HEK293 (cell line): Measurements from ENCODE around the gene FGF12.
"Not testable (repeated sequence)": the region's sequence is repeated elsewhere in the genome, so short reads cannot be mapped to it uniquely, and the experiment has no call there.

Source experiments
- CTCF ChIA-PET: fragments of 350-600 bp; formaldehyde crosslinking; extraction: SDS; loops from one replicate; lab custom pipeline; 2021; ENCODE audit warnings: antibody characterized with exemption; lab: Yijun Ruan, JAX
- POLR2A ChIA-PET: fragments of 300-600 bp; formaldehyde crosslinking; extraction: SDS; loops from one replicate; lab custom pipeline; 2020; ENCODE audit warnings: antibody characterized with exemption, inconsistent platforms; lab: Yijun Ruan, JAX
- H3K27ac ChIP-seq: fragments of 200-500 bp; sonication (Bioruptor generic); 2 replicates; pipeline ENCODE4 v1.5.1; 2014; ENCODE audit warnings: low read depth, low read length, control low read depth, inconsistent platforms; ENCODE audit errors: extremely low read depth
- H3K36me3 ChIP-seq, 2 experiments: fragments of 200-500 bp in 1 of 2; sonication (Bioruptor generic) in 1 of 2; 1 replicate in 1 of 2; 2 replicates in 1 of 2; pipeline ENCODE4 v1.5.1; 2014 to 2017; ENCODE audit warnings: inconsistent platforms in 2 of 2, low read length in 2 of 2; ENCODE audit not compliant: control insufficient read depth in 2 of 2, insufficient read depth in 1 of 2
- H3K4me1 ChIP-seq: fragments of 200-500 bp; sonication (Bioruptor generic); 2 replicates; pipeline ENCODE4 v1.5.1; 2014; ENCODE audit warnings: mild to moderate bottlenecking, low read length, inconsistent platforms; ENCODE audit not compliant: control insufficient read depth, insufficient read depth
- H3K4me3 ChIP-seq: 2 replicates; pipeline ENCODE4 v1.5.1; 2011; ENCODE audit warnings: low read depth, mild to moderate bottlenecking, control low read depth, low read length, moderate library complexity
- H3K9me3 ChIP-seq: fragments of 200-500 bp; sonication (Bioruptor generic); 2 replicates; pipeline ENCODE4 v1.5.1; 2014; ENCODE audit warnings: low read depth, low read length, inconsistent platforms; ENCODE audit not compliant: control insufficient read depth, insufficient read depth
- GLIS1 ChIP-seq: fragments of 450-650 bp; formaldehyde crosslinking; IDR thresholded peaks from 2 replicates; pipeline ENCODE4 v1.5.1; 2016; ENCODE audit warnings: missing biosample characterization, missing genetic modification characterization
- KLF8 ChIP-seq: fragments of 450-650 bp; formaldehyde crosslinking; IDR thresholded peaks from 2 replicates; pipeline ENCODE4 v1.5.1; 2016; ENCODE audit warnings: missing biosample characterization, missing genetic modification characterization
- SP2 ChIP-seq: fragments of 450-650 bp; formaldehyde crosslinking; IDR thresholded peaks from 2 replicates; pipeline ENCODE4 v1.5.1; 2016; ENCODE audit warnings: missing biosample characterization, missing genetic modification characterization
- ZIC2 ChIP-seq: fragments of 450-650 bp; formaldehyde crosslinking; IDR thresholded peaks from 2 replicates; pipeline ENCODE4 v1.5.1; 2016; ENCODE audit warnings: missing biosample characterization, missing genetic modification characterization
- ZNF155 ChIP-seq: fragments of 450-650 bp; formaldehyde crosslinking; IDR thresholded peaks from 2 replicates; pipeline ENCODE4 v1.5.1; 2016; ENCODE audit warnings: missing biosample characterization, missing genetic modification characterization
- ZNF274 ChIP-seq, 2 experiments: fragments of 200-500 bp in 1 of 2; fragments of 450-650 bp in 1 of 2; sonication (Bioruptor generic) in 1 of 2; formaldehyde crosslinking in 1 of 2; IDR thresholded peaks; 2 replicates each; pipeline versions ENCODE4 v1.5.1 to v1.6.1; 2014 to 2016; ENCODE audit warnings: borderline replicate concordance in 1 of 2, inconsistent platforms in 1 of 2, low read length in 1 of 2, missing biosample characterization in 1 of 2, missing genetic modification characterization in 1 of 2
- ZNF335 ChIP-seq: fragments of 450-650 bp; formaldehyde crosslinking; conservative IDR thresholded peaks from 2 replicates; pipeline ENCODE4 v1.5.1; 2016; ENCODE audit warnings: missing biosample characterization, missing genetic modification characterization
- ZNF571 ChIP-seq: fragments of 450-650 bp; formaldehyde crosslinking; IDR thresholded peaks from 2 replicates; pipeline ENCODE4 v1.5.0; 2017; ENCODE audit warnings: missing biosample characterization, missing genetic modification characterization
- ZNF596 ChIP-seq: fragments of 450-650 bp; IDR thresholded peaks from 2 replicates; pipeline ENCODE4 v1.5.0; 2018; ENCODE audit warnings: missing biosample characterization, mild to moderate bottlenecking, missing genetic modification characterization, moderate library complexity
- ZNF623 ChIP-seq: fragments of 450-650 bp; formaldehyde crosslinking; IDR thresholded peaks from 2 replicates; pipeline ENCODE4 v1.5.1; 2016; ENCODE audit warnings: missing biosample characterization, missing genetic modification characterization
- ZNF660 ChIP-seq: fragments of 450-650 bp; IDR thresholded peaks from 2 replicates; pipeline ENCODE4 v1.5.1; 2018; ENCODE audit warnings: missing biosample characterization, mild to moderate bottlenecking, missing genetic modification characterization
- ZNF707 ChIP-seq: fragments of 450-650 bp; formaldehyde crosslinking; IDR thresholded peaks from 2 replicates; pipeline ENCODE4 v1.5.1; 2016; ENCODE audit warnings: missing biosample characterization, missing genetic modification characterization
- TF ChIP-seq, protein P1 (sequence below): fragments of 450-650 bp; formaldehyde crosslinking; IDR thresholded peaks from 2 replicates; pipeline ENCODE4 v1.5.1; 2016; ENCODE audit warnings: missing biosample characterization, missing genetic modification characterization, low read depth
- TF ChIP-seq, protein P2 (sequence below): fragments of 450-650 bp; formaldehyde crosslinking; IDR thresholded peaks from 2 replicates; pipeline ENCODE4 v1.5.1; 2016; ENCODE audit warnings: missing biosample characterization, missing genetic modification characterization
- TF ChIP-seq, protein P3 (sequence below): fragments of 450-650 bp; IDR thresholded peaks from 2 replicates; pipeline ENCODE4 v1.5.1; 2018; ENCODE audit warnings: missing biosample characterization, mild to moderate bottlenecking, missing genetic modification characterization
- TF ChIP-seq, protein P4 (sequence below): fragments of 450-650 bp; formaldehyde crosslinking; IDR thresholded peaks from 2 replicates; pipeline ENCODE4 v1.5.1; 2016; ENCODE audit warnings: missing biosample characterization, missing genetic modification characterization

FGF12 gene

DNA sequence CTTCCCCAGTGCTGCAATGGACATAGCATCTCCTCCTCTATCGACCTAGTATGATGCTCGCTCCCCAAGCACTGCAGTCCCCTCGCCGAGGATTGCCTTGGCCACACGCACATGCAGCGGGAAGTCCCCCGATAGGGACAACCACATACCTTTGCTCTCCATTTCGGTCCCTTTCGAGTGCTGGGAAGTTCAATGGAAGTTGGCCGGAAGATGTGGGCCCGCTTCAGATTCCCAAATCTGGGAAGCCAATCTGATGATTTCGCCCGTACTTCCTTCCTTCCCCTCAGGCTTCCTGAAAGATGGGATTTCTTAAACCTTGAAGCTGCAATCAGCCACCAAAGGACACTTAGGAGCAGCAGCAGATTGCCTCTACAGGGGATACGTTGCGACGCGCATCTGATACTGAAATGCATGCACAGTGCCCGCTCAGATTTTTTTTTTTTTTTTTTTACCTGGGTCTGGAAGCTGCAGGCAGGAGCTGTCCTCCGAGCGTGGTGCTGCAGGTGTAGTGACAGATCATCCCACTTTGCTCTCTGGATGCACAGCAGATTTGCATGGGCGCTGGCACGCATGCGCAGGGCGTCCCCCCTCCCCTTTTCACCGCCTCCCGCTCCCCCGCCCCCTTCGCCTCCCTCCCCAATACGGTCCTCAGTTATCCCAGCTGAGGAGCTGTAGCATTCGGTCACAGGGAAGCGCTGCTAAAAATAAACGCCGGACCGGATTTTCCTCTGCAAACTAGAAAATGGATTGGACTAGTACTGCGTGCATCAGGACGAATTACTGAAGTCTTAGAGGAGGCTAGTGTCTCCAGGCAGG, at the start of gene FGF12 (continued):
- TF ChIP-seq, protein P1, sequence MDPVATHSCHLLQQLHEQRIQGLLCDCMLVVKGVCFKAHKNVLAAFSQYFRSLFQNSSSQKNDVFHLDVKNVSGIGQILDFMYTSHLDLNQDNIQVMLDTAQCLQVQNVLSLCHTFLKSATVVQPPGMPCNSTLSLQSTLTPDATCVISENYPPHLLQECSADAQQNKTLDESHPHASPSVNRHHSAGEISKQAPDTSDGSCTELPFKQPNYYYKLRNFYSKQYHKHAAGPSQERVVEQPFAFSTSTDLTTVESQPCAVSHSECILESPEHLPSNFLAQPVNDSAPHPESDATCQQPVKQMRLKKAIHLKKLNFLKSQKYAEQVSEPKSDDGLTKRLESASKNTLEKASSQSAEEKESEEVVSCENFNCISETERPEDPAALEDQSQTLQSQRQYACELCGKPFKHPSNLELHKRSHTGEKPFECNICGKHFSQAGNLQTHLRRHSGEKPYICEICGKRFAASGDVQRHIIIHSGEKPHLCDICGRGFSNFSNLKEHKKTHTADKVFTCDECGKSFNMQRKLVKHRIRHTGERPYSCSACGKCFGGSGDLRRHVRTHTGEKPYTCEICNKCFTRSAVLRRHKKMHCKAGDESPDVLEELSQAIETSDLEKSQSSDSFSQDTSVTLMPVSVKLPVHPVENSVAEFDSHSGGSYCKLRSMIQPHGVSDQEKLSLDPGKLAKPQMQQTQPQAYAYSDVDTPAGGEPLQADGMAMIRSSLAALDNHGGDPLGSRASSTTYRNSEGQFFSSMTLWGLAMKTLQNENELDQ (tag by site-specific recombination): no peak
- TF ChIP-seq GLIS1 (tag by site-specific recombination) (no peak), ZNF596 (tag by site-specific recombination) (no peak), ZNF623 (tag by site-specific recombination) (no peak), ZNF571 (tag by site-specific recombination) (no peak), ZIC2 (tag by site-specific recombination) (no peak), ZNF335 (peak; percentile 91), SP2 (tag by site-specific recombination) (peak; percentile 61), KLF8 (tag by site-specific recombination) (no peak), ZNF155 (no peak), ZNF274 (IDR thresholded peaks at IDR 0.05; ENCODE audit: low read length) (no peak), ZNF274 (tag by site-specific recombination; IDR thresholded peaks at IDR 0.05; ENCODE audit: borderline replicate concordance) (no peak), ZNF660 (tag by site-specific recombination) (peak; percentile 76)
- TF ChIP-seq, protein P2, sequence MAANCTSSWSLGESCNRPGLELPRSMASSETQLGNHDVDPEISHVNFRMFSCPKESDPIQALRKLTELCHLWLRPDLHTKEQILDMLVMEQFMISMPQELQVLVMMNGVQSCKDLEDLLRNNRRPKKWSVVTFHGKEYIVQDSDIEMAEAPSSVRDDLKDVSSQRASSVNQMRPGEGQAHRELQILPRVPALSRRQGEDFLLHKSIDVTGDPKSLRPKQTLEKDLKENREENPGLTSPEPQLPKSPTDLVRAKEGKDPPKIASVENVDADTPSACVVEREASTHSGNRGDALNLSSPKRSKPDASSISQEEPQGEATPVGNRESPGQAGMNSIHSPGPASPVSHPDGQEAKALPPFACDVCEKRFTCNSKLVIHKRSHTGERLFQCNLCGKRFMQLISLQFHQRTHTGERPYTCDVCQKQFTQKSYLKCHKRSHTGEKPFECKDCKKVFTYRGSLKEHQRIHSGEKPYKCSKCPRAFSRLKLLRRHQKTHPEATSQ (tag by site-specific recombination): no peak
- TF ChIP-seq, protein P3, sequence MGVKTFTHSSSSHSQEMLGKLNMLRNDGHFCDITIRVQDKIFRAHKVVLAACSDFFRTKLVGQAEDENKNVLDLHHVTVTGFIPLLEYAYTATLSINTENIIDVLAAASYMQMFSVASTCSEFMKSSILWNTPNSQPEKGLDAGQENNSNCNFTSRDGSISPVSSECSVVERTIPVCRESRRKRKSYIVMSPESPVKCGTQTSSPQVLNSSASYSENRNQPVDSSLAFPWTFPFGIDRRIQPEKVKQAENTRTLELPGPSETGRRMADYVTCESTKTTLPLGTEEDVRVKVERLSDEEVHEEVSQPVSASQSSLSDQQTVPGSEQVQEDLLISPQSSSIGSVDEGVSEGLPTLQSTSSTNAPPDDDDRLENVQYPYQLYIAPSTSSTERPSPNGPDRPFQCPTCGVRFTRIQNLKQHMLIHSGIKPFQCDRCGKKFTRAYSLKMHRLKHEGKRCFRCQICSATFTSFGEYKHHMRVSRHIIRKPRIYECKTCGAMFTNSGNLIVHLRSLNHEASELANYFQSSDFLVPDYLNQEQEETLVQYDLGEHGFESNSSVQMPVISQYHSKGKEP: 0 out of 2 replicates have a peak, but pooled peaks have one; percentile 39
- TF ChIP-seq, protein P4, sequence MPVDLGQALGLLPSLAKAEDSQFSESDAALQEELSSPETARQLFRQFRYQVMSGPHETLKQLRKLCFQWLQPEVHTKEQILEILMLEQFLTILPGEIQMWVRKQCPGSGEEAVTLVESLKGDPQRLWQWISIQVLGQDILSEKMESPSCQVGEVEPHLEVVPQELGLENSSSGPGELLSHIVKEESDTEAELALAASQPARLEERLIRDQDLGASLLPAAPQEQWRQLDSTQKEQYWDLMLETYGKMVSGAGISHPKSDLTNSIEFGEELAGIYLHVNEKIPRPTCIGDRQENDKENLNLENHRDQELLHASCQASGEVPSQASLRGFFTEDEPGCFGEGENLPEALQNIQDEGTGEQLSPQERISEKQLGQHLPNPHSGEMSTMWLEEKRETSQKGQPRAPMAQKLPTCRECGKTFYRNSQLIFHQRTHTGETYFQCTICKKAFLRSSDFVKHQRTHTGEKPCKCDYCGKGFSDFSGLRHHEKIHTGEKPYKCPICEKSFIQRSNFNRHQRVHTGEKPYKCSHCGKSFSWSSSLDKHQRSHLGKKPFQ (tag by site-specific recombination): no peak

DNA sequence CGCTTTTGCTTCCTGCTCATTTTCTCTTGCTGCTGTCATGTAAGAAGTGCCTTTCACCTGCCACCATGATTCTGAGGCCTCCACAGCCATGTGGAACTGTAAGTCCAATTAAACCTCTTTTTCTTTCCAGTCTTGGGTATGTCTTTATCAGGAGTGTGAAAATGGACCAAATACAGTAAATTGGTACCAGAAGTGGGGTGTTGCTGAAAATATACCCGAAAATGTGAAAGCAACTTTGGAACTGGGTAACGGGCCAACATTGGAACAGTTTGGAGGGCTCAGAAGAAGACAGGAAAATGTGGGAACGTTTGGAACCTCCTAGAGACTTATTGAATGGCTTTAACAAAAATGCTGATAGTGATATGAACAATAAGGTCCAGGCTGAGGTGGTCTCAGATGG, 47.0 kb upstream of the FGF12 start:
- H3K4me3 ChIP-seq, CTCF ChIA-PET, H3K36me3 ChIP-seq, H3K27ac ChIP-seq, H3K9me3 ChIP-seq, POLR2A ChIA-PET, H3K4me1 ChIP-seq: not testable (repeated sequence)
- TF ChIP-seq ZNF707 (tag by site-specific recombination): peak; percentile 85
